Head of caudate nucleus (tissue), 42 donors: ENCODE measurements around the gene KLLN.
"Not testable (repeated sequence)": the region's sequence is repeated elsewhere in the genome, so short reads cannot be mapped to it uniquely, and the experiment has no call there.

ENCODE experiments used
- DNase-seq, 42 donors: peaks; one replicate each; pipeline versions ENCODE4 v3.0.0 to v3.0.0-alpha.2; 2020 to 2021; ENCODE audit warnings: mixed read lengths in 7 of 42
- intact Hi-C: fragments of 100-400 bp; cut with DNase I; formaldehyde crosslinking; loops from one replicate; pipeline ENCODE4 v1.15.0; 2022

Gene KLLN

GRCh38 chr10:87868277-87868676 is 4.9 kb upstream of the KLLN start:
- DNase-seq: no peak
- intact Hi-C loops: no loop called here

GRCh38 chr10:87867453-87867852 is 4.1 kb upstream of the KLLN start:
- DNase-seq: no peak
- intact Hi-C loops: no loop called here

GRCh38 chr10:87866412-87866974 is 3.2 kb upstream of the KLLN start:
- DNase-seq: no peak
- intact Hi-C loops: no loop called here

GRCh38 chr10:87865241-87865881 is 2.0 kb upstream of the KLLN start:
- peak in 1 of 42 donors; percentile 1 for DNase-seq
- intact Hi-C loops: no loop called here

GRCh38 chr10:87864496-87865059 is 1.2 kb upstream of the KLLN start:
- DNase-seq: peak in 1 of 42 donors; percentile 11

GRCh38 chr10:87863951-87864495 is 690 bp upstream of the KLLN start:
- intact Hi-C loops: loop anchor here (2.0 to 5.0 kb wide), 2 partner anchors 45 to 523 kb away; partner anchors contain the start of gene ATAD1

More at GRCh38 chr10:87864496-87865059, 1.2 kb upstream of the KLLN start:
- intact Hi-C loops: loop anchor here (5.0 kb wide), 1 partner anchor 523 kb away; no protein-coding TSS in a partner anchor

GRCh38 chr10:87862679-87863052 is 667 bp downstream of the KLLN start:
- intact Hi-C loops: loop anchor here (2.0 to 5.0 kb wide), 2 partner anchors 44 to 525 kb away; partner anchors contain the start of gene ATAD1
- peak in 6 of 42 donors; percentile 53 to 66 (median 64) for DNase-seq

More at GRCh38 chr10:87863951-87864495, 690 bp upstream of the KLLN start:
- peak in 40 of 42 donors; percentile 9 to 76 (median 46) for DNase-seq

GRCh38 chr10:87861953-87862678 is 1.2 kb downstream of the KLLN start:
- DNase-seq: peak; percentile 85 to 97 (median 93)
- intact Hi-C loops: loop anchor here (2.0 to 5.0 kb wide), 2 partner anchors 43 to 525 kb away; partner anchors contain the start of gene ATAD1

GRCh38 chr10:87861566-87861952 is 1.8 kb downstream of the KLLN start:
- intact Hi-C loops: loop anchor here (5.0 kb wide), 1 partner anchor 526 kb away; no protein-coding TSS in a partner anchor
- DNase-seq: peak in 33 of 42 donors; percentile 14 to 74 (median 43)

- DNase-seq: no peak
- intact Hi-C loops: loop anchor here (5.0 kb wide), 1 partner anchor 526 kb away; no protein-coding TSS in a partner anchor
Observed at GRCh38 chr10:87860816-87861403, 2.4 kb downstream of the KLLN start.

GRCh38 chr10:87860156-87860795 is 3.1 kb downstream of the KLLN start:
- intact Hi-C loops: loop anchor here (5.0 kb wide), 1 partner anchor 527 kb away; no protein-coding TSS in a partner anchor
- peak in 11 of 42 donors; percentile 12 to 53 (median 25) for DNase-seq

- DNase-seq: not testable (repeated sequence)
- intact Hi-C loops: loop anchor here (10.0 kb wide), 1 partner anchor 699 kb away; no protein-coding TSS in a partner anchor
Observed at GRCh38 chr10:87855665-87856064, 7.7 kb downstream of the KLLN start.

GRCh38 chr10:87855247-87855646 is 8.1 kb downstream of the KLLN start:
- intact Hi-C loops: loop anchor here (10.0 kb wide), 1 partner anchor 700 kb away; no protein-coding TSS in a partner anchor

GRCh38 chr10:87852089-87852488 is 11.2 kb downstream of the KLLN start:
- DNase-seq: no peak
- intact Hi-C loops: loop anchor here (10.0 kb wide), 1 partner anchor 703 kb away; no protein-coding TSS in a partner anchor

More at GRCh38 chr10:87855247-87855646, 8.1 kb downstream of the KLLN start:
- not testable (repeated sequence) for DNase-seq

- intact Hi-C loops: loop anchor here (10.0 kb wide), 1 partner anchor 704 kb away; no protein-coding TSS in a partner anchor
- DNase-seq: peak in 41 of 42 donors; percentile 24 to 81 (median 59)
Observed at GRCh38 chr10:87850742-87851205, 12.6 kb downstream of the KLLN start.

- intact Hi-C loops: no loop called here
- no peak for DNase-seq
Observed at GRCh38 chr10:87849001-87849400, 14.3 kb downstream of the KLLN start.

GRCh38 chr10:87847550-87847949 is 15.8 kb downstream of the KLLN start:
- no peak for DNase-seq
- intact Hi-C loops: no loop called here

- peak in 1 of 42 donors; percentile 15 for DNase-seq
- intact Hi-C loops: not testable (repeated sequence)
Observed at GRCh38 chr10:87846711-87847110, 16.6 kb downstream of the KLLN start.
